ENCODE measurements around the gene RPL32. TPM values are rescaled to one million over a fixed set of nuclear protein-coding genes. Genes with fewer than 3 reads are reported as not detected.
A peak's percentile ranks its signal among the peaks of the same experiment; 100 is the strongest.

The RPL32 gene
- total and polyA plus RNA-seq, 2 of the 4 experiments (the other 2 are of a cell fraction) = 566 to 1,856 TPM

- Histone ChIP-seq H2BK20ac (ENCODE audit: low read depth, low read length) (no peak overlapping the region), H3K9me3 (ENCODE audit: control insufficient read depth, insufficient read depth, low read length) (no peaks in the 10 kb centered on the region), H2AK9ac (replicated peaks; ENCODE audit: low read depth, low read length, poor library complexity) (no peak overlapping the region), H3K14ac (replicated peaks; ENCODE audit: low read depth, low read length) (no peak overlapping the region), H3K79me1 (ENCODE audit: low read depth in 1 of 2, low read length in 2 of 2) (peaks cover 7 to 15% of the 10 kb centered on the region in 2 experiments), H3K27ac (ENCODE audit: insufficient read depth, low read length) (no peak overlapping the region), H2AFZ (replicated peaks; ENCODE audit: low read length, poor library complexity) (no peak overlapping the region), H3K4me3 (ENCODE audit: insufficient read depth, low read depth, low read length) (no peak overlapping the region), H3K9me1 (ENCODE audit: insufficient read depth, low read length) (peaks cover 4% of the 10 kb centered on the region; the same call in 1 of the 2 replicates), H3K4me2 (ENCODE audit: low read depth, low read length) (no peak overlapping the region), H2BK120ac (ENCODE audit: low read depth, low read length) (no peak overlapping the region), H2BK15ac (ENCODE audit: low read depth, low read length) (no peak overlapping the region), H4K5ac (ENCODE audit: low read depth, low read length) (no peak overlapping the region), H3K4me1 (ENCODE audit: control insufficient read depth, insufficient read depth, low read length) (no peaks in the 10 kb centered on the region), H3K56ac (ENCODE audit: extremely low read depth, insufficient read depth, low read length) (no peak overlapping the region), H2BK5ac (ENCODE audit: low read depth, low read length, poor library complexity, severe bottlenecking) (no peak overlapping the region), H3K23ac (ENCODE audit: low read depth, low read length) (no peak overlapping the region), H4K91ac (ENCODE audit: insufficient read depth, low read depth, low read length) (no peak overlapping the region), H4K8ac (ENCODE audit: low read depth in 2 of 2, low read length in 2 of 2) (no peak overlapping the region), H3K18ac (ENCODE audit: low read depth, low read length) (no peak overlapping the region), H2AK5ac (ENCODE audit: low read depth, low read length) (no peak overlapping the region), H3K36me3 (ENCODE audit: control insufficient read depth, insufficient read depth, low read length) (peaks cover 50% of the 10 kb centered on the region), H3K4ac (ENCODE audit: low read depth, low read length) (no peak overlapping the region), H4K20me1 (ENCODE audit: insufficient read depth, low read length) (peaks cover 35% of the 10 kb centered on the region), H3K27me3 (ENCODE audit: control insufficient read depth, insufficient read depth, low read length) (no peaks in the 10 kb centered on the region), H3K9ac (ENCODE audit: low read depth, low read length) (no peak overlapping the region)
- 100% methylated on average over 2 of the region's 5 CpGs; no CpG with 5 or more reads in 1 of the 2 experiments for WGBS, 2 experiments (ENCODE audit: extremely low coverage in 2 of 2, insufficient read length in 1 of 2)
- ChIA-PET POLR2A (ENCODE audit: unreplicated experiment) (interaction anchor here (1.0 kb wide), 1 partner anchor 11 kb away, joined by 3 read pairs; no protein-coding TSS in a partner anchor), CTCF (interaction anchor here (0.6 to 2.3 kb wide), 2 partner anchors 10 to 1001 kb away, joined by 3 to 8 read pairs; partner anchors contain the start of gene RPL32)
- no TSS peak for BruUV-seq (replicated peaks)
- in situ Hi-C loops (cut with MboI; ENCODE audit: low sequenced_read_pairs) (no loop called here), dilution Hi-C loops (cut with HindIII; ENCODE audit: low sequenced_read_pairs, unreplicated experiment) (no loop called here), intact Hi-C loops (cut with micrococcal nuclease) (no loop called here)
- TF ChIP-seq FOS (IDR thresholded peaks at IDR 0.05; ENCODE audit: low read depth, low read length) (no peak), CHD1 (IDR thresholded peaks at IDR 0.05; ENCODE audit: low read depth, low read length) (no peak), MAFK (IDR thresholded peaks at IDR 0.05; ENCODE audit: low read depth, low read length) (no peak), POLR2A (IDR thresholded peaks at IDR 0.05; ENCODE audit: low read depth, low read length) (no peak), BHLHE40 (IDR thresholded peaks at IDR 0.05; ENCODE audit: low read depth, low read length) (no peak), SMC3 (IDR thresholded peaks at IDR 0.05; ENCODE audit: low read depth, low read length) (no peak), MXI1 (IDR thresholded peaks at IDR 0.05; ENCODE audit: borderline replicate concordance, low read depth, low read length) (no peak)
- 0 out of 2 replicates have a peak, but pooled peaks have one; percentile 5 for ATAC-seq (ENCODE audit: low read depth)
- DNase-seq = no peak
These were observed 10.0 kb downstream of the RPL32 start for GRCh38 chr3:12831301-12831866.
